HepG2 (cell line): ENCODE data around the gene PSRC1. TPM values are rescaled to one million over a fixed set of nuclear protein-coding genes. Genes with fewer than 3 reads are reported as not detected.

Source experiments
- AGO2 ChIP-seq: fragments of 200-400 bp; formaldehyde crosslinking; optimal IDR thresholded peaks from 2 replicates; pipeline ENCODE3; 2017; ENCODE audit warnings: mild to moderate bottlenecking, low read depth, low read length, moderate library complexity
- HMGA1 ChIP-seq: sonication (generic); formaldehyde crosslinking; conservative IDR thresholded peaks from 2 replicates; pipeline ENCODE4 v1.4.0; 2020; ENCODE audit warnings: missing genetic modification reagents
- PRMT3 ChIP-seq: sonication (generic); formaldehyde crosslinking; IDR thresholded peaks from 2 replicates; pipeline ENCODE4 v1.8.1; 2022; ENCODE audit warnings: low read depth, mild to moderate bottlenecking, moderate library complexity, missing genetic modification reagents, borderline replicate concordance
- SAP130 ChIP-seq: IDR thresholded peaks from 2 replicates; pipeline ENCODE4 v1.6.1; 2016; ENCODE audit warnings: low read depth
- SMARCC2 ChIP-seq: fragments of 450-650 bp; IDR thresholded peaks from 2 replicates; pipeline ENCODE4 v1.6.1; 2017; ENCODE audit warnings: antibody characterized with exemption, mild to moderate bottlenecking
- YEATS2 ChIP-seq: sonication (generic); formaldehyde crosslinking; IDR thresholded peaks from 2 replicates; pipeline ENCODE4 v1.4.0; 2020; ENCODE audit warnings: missing genetic modification reagents, borderline replicate concordance
- ZKSCAN8 ChIP-seq: IDR thresholded peaks from 2 replicates; pipeline ENCODE4 v1.6.1; 2016; ENCODE audit warnings: borderline replicate concordance, missing genetic modification reagents, missing compliant biosample characterization
- ZNF205 ChIP-seq: IDR thresholded peaks from 2 replicates; pipeline ENCODE4 v1.6.1; 2018; ENCODE audit warnings: missing biosample characterization, missing genetic modification reagents
- ZNF644 ChIP-seq: IDR thresholded peaks from 2 replicates; pipeline ENCODE4 v1.6.1; 2016; ENCODE audit warnings: low read depth
- ZNF670 ChIP-seq: sonication (generic); formaldehyde crosslinking; IDR thresholded peaks from 2 replicates; pipeline ENCODE4 v1.8.0; 2022; ENCODE audit warnings: mild to moderate bottlenecking, missing genetic modification reagents, borderline replicate concordance
- polyA plus RNA-seq, 8 experiments: library from polyadenylated mRNA; depleted of rRNA in 3 of 8; stranded (reverse) in 7 of 8; unstranded in 1 of 8; fragments of >200 nt; fragmentation: Illumina TruSeq in 4 of 8; extraction: Trizol in 4 of 8; gene quantifications; 2 replicates each; pipeline versions ENCODE4 v1.2.1 to v1.2.3, GENCODE V29; 2011 to 2016; ENCODE audit warnings: low read depth in 4 of 8, missing spikeins in 1 of 8, mixed read lengths in 1 of 8; ENCODE audit not compliant: insufficient read depth in 1 of 8
- total RNA-seq, 5 experiments: library from RNA; depleted of rRNA; stranded (reverse); fragments of >200 nt; fragmentation: Illumina TruSeq; extraction: Trizol; gene quantifications; 2 replicates each; pipeline ENCODE4 v1.2.3, GENCODE V29; 2016; ENCODE audit warnings: low read depth in 1 of 5
- TF ChIP-seq, protein P1 (sequence below): sonication (generic); formaldehyde crosslinking; IDR thresholded peaks from 2 replicates; pipeline ENCODE4 v1.4.0; 2020; ENCODE audit warnings: mild to moderate bottlenecking, missing genetic modification reagents
- TF ChIP-seq, protein P2 (sequence below): sonication (generic); formaldehyde crosslinking; IDR thresholded peaks from 2 replicates; pipeline ENCODE4 v1.4.0; 2020; ENCODE audit warnings: low read depth, mild to moderate bottlenecking, missing genetic modification reagents
- TF ChIP-seq, protein P3 (sequence below): IDR thresholded peaks from 2 replicates; pipeline ENCODE4 v1.4.0; 2020; ENCODE audit warnings: mild to moderate bottlenecking, missing genetic modification reagents

Gene PSRC1
- total and polyA plus RNA-seq, 2 of the 13 experiments (the other 11 are each of a cell fraction or from before 2014, with no cell fraction given): 28.6 to 30.3 TPM

GRCh38 chr1:109274533-109275476, 8.1 kb downstream of the PSRC1 start (continued):
- TF ChIP-seq, protein P1, sequence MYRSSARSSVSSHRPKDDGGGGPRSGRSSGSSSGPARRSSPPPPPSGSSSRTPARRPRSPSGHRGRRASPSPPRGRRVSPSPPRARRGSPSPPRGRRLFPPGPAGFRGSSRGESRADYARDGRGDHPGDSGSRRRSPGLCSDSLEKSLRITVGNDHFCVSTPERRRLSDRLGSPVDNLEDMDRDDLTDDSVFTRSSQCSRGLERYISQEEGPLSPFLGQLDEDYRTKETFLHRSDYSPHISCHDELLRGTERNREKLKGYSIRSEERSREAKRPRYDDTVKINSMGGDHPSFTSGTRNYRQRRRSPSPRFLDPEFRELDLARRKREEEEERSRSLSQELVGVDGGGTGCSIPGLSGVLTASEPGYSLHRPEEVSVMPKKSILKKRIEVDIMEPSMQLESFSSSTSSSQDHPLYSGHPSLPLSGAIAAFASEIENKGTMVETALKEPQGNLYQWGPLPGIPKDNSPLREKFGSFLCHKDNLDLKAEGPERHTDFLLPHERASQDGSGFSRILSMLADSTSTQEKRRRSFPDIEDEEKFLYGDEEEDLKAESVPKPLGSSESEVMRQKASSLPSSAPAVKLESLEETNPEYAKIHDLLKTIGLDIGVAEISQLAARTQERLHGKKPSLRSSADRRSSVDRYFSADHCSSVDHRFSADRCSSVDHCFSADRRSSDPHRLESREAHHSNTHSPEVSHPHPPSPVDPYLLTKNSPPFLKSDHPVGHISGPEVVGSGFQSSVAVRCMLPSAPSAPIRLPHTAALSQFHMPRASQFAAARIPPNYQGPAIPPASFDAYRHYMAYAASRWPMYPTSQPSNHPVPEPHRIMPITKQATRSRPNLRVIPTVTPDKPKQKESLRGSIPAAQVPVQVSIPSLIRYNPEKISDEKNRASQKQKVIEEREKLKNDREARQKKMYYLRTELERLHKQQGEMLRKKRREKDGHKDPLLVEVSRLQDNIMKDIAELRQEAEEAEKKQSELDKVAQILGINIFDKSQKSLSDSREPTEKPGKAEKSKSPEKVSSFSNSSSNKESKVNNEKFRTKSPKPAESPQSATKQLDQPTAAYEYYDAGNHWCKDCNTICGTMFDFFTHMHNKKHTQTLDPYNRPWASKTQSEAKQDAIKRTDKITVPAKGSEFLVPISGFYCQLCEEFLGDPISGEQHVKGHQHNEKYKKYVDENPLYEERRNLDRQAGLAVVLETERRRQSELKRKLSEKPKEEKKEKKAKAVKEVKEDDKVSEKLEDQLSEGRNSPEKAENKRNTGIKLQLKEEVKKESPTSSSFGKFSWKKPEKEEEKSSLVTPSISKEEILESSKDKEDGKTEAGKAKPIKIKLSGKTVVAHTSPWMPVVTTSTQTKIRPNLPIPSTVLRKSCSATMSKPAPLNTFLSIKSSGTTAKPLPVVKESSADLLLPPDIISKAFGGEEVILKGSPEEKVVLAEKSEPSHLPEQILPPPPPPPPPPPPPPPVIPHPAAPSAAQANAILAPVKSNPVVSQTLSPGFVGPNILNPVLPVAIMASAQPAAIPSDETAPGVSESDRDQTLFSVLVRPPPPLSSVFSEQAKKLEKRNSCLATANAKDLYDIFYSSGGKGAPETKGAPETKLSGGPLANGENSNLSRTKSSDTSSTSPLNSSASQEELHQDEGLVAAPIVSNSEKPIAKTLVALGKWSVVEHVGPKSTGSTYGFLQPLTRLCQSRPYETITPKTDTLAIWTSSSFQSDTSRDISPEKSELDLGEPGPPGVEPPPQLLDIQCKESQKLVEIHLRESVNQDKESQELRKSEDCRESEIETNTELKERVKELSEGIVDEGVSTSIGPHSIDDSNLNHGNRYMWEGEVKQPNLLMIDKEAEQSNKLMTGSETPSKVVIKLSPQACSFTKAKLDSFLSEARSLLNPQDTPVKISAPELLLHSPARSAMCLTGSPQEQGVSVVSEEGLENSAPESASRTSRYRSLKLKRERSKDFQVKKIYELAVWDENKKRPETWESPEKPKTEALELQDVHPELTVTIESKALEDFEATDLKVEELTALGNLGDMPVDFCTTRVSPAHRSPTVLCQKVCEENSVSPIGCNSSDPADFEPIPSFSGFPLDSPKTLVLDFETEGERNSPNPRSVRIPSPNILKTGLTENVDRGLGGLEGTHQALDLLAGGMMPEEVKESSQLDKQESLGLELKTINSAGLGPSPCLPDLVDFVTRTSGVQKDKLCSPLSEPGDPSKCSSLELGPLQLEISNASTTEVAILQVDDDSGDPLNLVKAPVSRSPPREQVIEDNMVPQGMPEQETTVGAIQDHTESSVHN (CRISPR knock-in tag): no peak
- TF ChIP-seq, protein P2, sequence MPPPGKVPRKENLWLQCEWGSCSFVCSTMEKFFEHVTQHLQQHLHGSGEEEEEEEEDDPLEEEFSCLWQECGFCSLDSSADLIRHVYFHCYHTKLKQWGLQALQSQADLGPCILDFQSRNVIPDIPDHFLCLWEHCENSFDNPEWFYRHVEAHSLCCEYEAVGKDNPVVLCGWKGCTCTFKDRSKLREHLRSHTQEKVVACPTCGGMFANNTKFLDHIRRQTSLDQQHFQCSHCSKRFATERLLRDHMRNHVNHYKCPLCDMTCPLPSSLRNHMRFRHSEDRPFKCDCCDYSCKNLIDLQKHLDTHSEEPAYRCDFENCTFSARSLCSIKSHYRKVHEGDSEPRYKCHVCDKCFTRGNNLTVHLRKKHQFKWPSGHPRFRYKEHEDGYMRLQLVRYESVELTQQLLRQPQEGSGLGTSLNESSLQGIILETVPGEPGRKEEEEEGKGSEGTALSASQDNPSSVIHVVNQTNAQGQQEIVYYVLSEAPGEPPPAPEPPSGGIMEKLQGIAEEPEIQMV (CRISPR knock-in tag): no peak
- 0 out of 2 replicates have a peak, but pooled peaks have one; percentile 35 for TF ChIP-seq ZKSCAN8 (CRISPR knock-in tag)
- TF ChIP-seq, protein P3, sequence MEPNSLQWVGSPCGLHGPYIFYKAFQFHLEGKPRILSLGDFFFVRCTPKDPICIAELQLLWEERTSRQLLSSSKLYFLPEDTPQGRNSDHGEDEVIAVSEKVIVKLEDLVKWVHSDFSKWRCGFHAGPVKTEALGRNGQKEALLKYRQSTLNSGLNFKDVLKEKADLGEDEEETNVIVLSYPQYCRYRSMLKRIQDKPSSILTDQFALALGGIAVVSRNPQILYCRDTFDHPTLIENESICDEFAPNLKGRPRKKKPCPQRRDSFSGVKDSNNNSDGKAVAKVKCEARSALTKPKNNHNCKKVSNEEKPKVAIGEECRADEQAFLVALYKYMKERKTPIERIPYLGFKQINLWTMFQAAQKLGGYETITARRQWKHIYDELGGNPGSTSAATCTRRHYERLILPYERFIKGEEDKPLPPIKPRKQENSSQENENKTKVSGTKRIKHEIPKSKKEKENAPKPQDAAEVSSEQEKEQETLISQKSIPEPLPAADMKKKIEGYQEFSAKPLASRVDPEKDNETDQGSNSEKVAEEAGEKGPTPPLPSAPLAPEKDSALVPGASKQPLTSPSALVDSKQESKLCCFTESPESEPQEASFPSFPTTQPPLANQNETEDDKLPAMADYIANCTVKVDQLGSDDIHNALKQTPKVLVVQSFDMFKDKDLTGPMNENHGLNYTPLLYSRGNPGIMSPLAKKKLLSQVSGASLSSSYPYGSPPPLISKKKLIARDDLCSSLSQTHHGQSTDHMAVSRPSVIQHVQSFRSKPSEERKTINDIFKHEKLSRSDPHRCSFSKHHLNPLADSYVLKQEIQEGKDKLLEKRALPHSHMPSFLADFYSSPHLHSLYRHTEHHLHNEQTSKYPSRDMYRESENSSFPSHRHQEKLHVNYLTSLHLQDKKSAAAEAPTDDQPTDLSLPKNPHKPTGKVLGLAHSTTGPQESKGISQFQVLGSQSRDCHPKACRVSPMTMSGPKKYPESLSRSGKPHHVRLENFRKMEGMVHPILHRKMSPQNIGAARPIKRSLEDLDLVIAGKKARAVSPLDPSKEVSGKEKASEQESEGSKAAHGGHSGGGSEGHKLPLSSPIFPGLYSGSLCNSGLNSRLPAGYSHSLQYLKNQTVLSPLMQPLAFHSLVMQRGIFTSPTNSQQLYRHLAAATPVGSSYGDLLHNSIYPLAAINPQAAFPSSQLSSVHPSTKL (CRISPR knock-in tag): peak; percentile 73
- peak; percentile 70 for TF ChIP-seq SAP130
- TF ChIP-seq PRMT3: no peak
- TF ChIP-seq ZNF644 (CRISPR knock-in tag): no peak
- TF ChIP-seq SMARCC2: no peak
- no peak for TF ChIP-seq HMGA1
- TF ChIP-seq ZNF205 (CRISPR knock-in tag): peak; percentile 77; the same call in 1 of the 2 replicates
- no peak for TF ChIP-seq ZNF670 (CRISPR knock-in tag)
- TF ChIP-seq AGO2: peak; percentile 78
- TF ChIP-seq YEATS2: no peak
